GM19035 (cell line): Measurements from ENCODE around the gene EDNRA.
"Not testable (repeated sequence)": the region's sequence is repeated elsewhere in the genome, so short reads cannot be mapped to it uniquely, and the experiment has no call there.

Source experiments
- ATAC-seq: cut with Tn5 transposase; IDR thresholded peaks from one replicate; pipeline ENCODE4 v1.9.1; 2021; ENCODE audit not compliant: unreplicated experiment

Gene EDNRA

GRCh38 chr4:147480891-147481576 lies at the start of gene EDNRA:
Gene EDNRA (plus strand): TSS chr4:147481097. CDS start chr4:147485682, 4,585 bp downstream.
- ATAC-seq: no peak

- ATAC-seq: not testable (repeated sequence)
Measured at GRCh38 chr4:147434370-147434769, 46.5 kb upstream of the EDNRA start.

GRCh38 chr4:147440442-147440841 lies 40.5 kb upstream of the EDNRA start:
- ATAC-seq: no peak

DNA sequence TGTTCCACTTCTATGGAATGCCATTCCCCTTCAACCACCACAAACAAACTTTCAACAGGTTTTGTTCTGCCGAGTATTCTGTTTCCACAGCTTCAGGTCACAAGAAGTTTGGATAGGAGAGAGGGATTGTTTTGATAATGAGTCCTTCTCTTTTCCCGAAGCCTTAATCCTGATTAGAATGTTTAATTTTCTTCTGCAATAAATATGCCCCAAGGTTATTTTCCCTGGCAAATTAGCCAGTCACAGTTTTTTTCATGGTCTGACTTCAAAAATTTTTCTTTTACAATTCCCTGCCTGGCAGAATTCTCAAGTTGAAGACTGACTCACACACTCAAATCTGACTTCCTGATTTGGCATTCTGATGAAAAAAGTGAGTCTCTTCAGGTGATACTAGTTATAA lies 33.1 kb upstream of the EDNRA start:
- no peak for ATAC-seq

DNA sequence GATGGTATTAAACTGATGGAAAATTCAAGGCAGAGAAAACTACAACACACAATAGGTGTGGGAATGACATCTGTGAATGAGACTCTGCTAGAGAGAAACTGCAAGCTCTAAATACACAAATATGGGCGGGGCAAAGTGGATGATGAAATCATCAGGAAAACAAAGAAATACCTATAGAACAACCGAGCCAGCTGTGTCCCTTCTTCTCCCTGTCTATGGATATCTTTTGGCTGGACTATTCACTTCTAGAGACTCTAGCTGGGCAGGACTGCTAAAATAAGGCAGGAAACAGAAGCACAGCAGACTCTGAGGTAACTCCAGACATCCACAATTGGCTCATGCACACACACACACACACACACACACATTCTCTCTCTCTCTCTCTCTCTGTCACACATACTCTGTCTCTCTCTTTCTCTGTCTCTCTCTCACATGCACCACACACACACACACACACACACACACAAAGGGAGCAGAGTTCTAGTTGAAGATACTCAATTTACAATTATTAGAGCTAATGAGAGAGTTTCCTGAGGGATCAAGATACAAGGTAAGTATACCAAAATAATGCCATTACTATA lies 27.2 kb upstream of the EDNRA start:
- ATAC-seq: no peak

- no peak for ATAC-seq
Measured at GRCh38 chr4:147456706-147457105, 24.2 kb upstream of the EDNRA start.

DNA sequence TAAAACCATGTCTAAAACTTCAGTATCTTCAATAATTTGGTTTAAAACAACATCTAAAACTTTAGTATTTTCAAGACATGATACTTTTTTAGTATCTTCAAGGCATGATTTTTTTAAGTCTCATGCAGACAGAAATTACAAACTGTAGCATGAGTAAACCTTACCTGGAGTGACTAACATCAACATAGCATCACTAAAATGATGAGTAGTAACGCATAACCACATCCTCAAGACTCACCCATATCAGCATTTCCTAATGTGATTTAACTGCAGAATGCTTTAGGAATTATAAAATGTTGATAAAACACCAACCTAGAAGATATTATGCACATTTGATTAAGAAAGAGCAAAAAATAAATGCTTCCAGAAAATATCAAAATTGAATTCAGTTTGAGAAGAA lies 19.7 kb upstream of the EDNRA start:
- ATAC-seq: no peak

- ATAC-seq: no peak
Measured at GRCh38 chr4:147463065-147463464, 17.8 kb upstream of the EDNRA start.

- no peak for ATAC-seq
Measured at GRCh38 chr4:147465461-147465860, 15.4 kb upstream of the EDNRA start.

DNA sequence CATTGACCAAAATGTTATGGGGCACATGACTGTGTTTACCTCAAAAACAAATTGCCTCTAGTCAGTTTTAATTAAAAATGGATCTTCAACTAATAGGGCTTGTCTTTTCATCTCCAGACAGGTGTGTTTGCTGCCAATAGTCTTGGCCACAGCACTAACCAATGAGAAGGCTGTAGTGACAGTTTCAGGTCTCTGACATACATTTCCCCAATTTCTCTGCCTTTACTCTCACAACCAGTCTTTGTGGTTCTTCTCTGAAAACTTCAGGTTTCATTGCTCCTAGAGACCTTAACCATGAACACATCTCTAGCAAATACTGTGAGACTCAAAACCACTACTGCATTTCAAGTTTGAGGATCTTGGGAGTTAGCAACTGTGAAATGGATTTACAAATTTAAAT lies 3.5 kb upstream of the EDNRA start:
- no peak for ATAC-seq

DNA sequence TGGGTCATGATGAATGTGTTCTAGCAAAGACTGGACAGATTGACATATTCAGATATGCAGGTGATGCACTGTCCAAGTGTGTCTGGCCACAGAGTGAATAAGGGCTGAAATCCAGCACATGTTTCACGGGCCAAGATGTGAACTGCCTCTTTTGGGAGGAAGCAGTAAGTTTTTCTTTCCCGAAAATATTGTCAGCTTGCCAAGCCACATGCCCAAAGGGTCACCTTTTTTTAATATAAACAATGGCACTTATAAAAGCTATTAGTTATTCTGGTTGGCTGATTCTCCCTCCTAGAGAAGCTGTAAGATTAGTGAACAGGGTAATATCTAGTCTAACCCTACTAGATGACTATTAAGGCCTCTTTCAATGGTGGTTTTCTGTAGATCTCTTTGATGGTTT lies 1.5 kb upstream of the EDNRA start:
- ATAC-seq: no peak

- ATAC-seq: no peak
Measured at GRCh38 chr4:147479786-147480185, 1.1 kb upstream of the EDNRA start.

GRCh38 chr4:147480502-147480890 lies 401 bp upstream of the EDNRA start:
- ATAC-seq: no peak

- ATAC-seq: no peak
Measured at GRCh38 chr4:147481577-147482109, 746 bp downstream of the EDNRA start.

GRCh38 chr4:147482281-147482680 lies 1.4 kb downstream of the EDNRA start:
- ATAC-seq: no peak

- no peak for ATAC-seq
Measured at GRCh38 chr4:147485167-147485566, 4.3 kb downstream of the EDNRA start.

DNA sequence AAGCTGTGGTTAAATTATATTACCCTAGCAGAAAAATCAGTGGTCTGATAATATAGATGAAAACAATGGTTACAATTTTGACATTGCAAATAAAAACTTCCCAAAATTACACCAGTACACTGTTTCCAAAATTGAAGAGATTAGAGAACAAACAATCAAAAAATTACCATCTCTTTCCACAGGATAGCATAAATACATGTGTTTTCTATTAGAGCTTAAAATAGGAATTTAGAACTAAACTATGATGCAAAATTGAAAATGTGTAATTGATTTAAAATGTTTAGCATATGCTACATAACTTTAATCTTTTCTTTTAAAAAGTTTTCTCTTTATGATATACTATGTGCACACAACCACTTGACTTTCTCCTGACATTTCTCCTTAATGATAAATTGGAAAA lies 6.7 kb downstream of the EDNRA start:
- ATAC-seq: no peak

- no peak for ATAC-seq
Measured at GRCh38 chr4:147488556-147488955, 7.7 kb downstream of the EDNRA start.

- no peak for ATAC-seq
Measured at GRCh38 chr4:147491086-147491485, 10.2 kb downstream of the EDNRA start.

DNA sequence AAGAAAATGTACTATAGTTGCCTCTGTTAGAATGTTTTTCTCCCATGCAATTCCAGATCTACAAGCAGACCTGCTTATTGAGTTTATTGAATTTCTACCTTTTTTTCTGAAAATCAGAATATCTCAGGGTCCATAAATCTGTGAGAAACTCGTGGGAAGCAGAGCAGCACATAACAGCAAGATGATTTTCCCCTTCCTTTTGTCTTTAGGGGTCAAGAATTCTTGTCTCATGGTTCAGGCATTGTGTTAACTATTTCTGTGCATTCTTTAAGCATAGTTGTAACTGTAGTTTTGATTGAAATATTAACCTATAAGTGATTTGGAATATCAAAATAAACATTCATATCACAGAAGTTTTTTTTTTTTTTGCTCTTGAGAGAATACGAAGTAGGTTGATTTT lies 11.4 kb downstream of the EDNRA start:
- no peak for ATAC-seq

- no peak for ATAC-seq
Measured at GRCh38 chr4:147492761-147493160, 11.9 kb downstream of the EDNRA start.

DNA sequence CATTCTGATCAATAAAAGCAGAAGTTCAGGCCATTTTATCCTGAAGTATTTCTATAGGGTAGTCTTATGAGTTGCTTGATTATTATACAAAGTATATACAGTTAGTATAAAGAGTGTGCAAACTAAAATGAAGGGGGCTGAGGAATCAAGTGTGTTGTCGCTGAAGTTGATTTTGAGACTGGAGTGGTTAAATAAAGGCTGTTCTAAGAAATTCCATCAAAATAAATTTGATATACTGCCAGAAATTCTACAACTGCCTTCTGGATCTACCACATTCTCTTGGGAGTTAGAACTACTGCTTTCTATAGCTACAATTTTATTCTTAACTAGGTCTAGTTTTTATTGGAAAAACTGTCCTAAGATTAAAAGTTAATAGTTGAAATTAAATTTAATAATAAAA lies 12.4 kb downstream of the EDNRA start:
- no peak for ATAC-seq

GRCh38 chr4:147494301-147494700 lies 13.4 kb downstream of the EDNRA start:
- no peak for ATAC-seq
